22Rv1 (cell line): Measurements from ENCODE around the gene PRPF31.
"Not testable (repeated sequence)": the region's sequence is repeated elsewhere in the genome, so short reads cannot be mapped to it uniquely, and the experiment has no call there.

Experiments used
- CTCF ChIP-seq: fragments of 450-650 bp; IDR thresholded peaks from 2 replicates; pipeline ENCODE4 v1.5.1; 2017; ENCODE audit warnings: mild to moderate bottlenecking
- ZFX ChIP-seq: fragments of 450-650 bp; IDR thresholded peaks from 2 replicates; pipeline ENCODE4 v1.6.1; 2017; ENCODE audit warnings: antibody characterized with exemption, borderline replicate concordance

- TF ChIP-seq CTCF, ZFX: not testable (repeated sequence)
Observed at GRCh38 chr19:54099903-54100255, 15.7 kb upstream of the PRPF31 start.
